ENCODE data around the gene AXDND1. TPM values are rescaled to one million over a fixed set of nuclear protein-coding genes. Genes with fewer than 3 reads are reported as not detected.
"Not testable (repeated sequence)": the region's sequence is repeated elsewhere in the genome, so short reads cannot be mapped to it uniquely, and the experiment has no call there.

AXDND1 gene
- polyA plus RNA-seq, 6 donors from 2014 or later: 0.08 TPM; not detected in 5

GRCh38 chr1:179516976-179517705 is 151.4 kb downstream of the AXDND1 start:
- Mint-ChIP-seq H3K27ac (no peak overlapping the region), H3K36me3 (no peaks in the 10 kb centered on the region), H3K4me1 (peaks cover 0 to 2% (median 0%) of the 10 kb centered on the region in 3 donors), H3K4me3 (no peak overlapping the region), H3K27me3 (peaks cover 7 to 25% (median 11%) of the 10 kb centered on the region in 3 donors), H3K9me3 (peaks cover 4 to 23% (median 16%) of the 10 kb centered on the region in 7 donors)
- DNase-seq (no peak), ATAC-seq (ENCODE audit: low read depth in 2 of 2) (no peak)

- H3K4me3 Mint-ChIP-seq: not testable (repeated sequence)
Observed at GRCh38 chr1:179518544-179518943, 152.8 kb downstream of the AXDND1 start.

GRCh38 chr1:179529482-179530195 is 163.9 kb downstream of the AXDND1 start:
- H3K9me3 Mint-ChIP-seq: peaks cover 0 to 6% (median 2%) of the 10 kb centered on the region in 7 donors
- H3K4me3 Mint-ChIP-seq: no peak overlapping the region
- DNase-seq: no peak
- no peaks in the 10 kb centered on the region for H3K36me3 Mint-ChIP-seq
- ATAC-seq (ENCODE audit: low read depth in 2 of 2): no peak
- H3K27ac Mint-ChIP-seq: no peak overlapping the region
- no peaks in the 10 kb centered on the region for H3K4me1 Mint-ChIP-seq
- peaks cover 6 to 40% (median 10%) of the 10 kb centered on the region in 3 donors for H3K27me3 Mint-ChIP-seq

More at GRCh38 chr1:179518544-179518943, 152.8 kb downstream of the AXDND1 start:
- ATAC-seq (ENCODE audit: low read depth in 2 of 2); DNase-seq; H3K36me3 Mint-ChIP-seq; H3K4me1 Mint-ChIP-seq; H3K27ac Mint-ChIP-seq: not testable (repeated sequence)
- H3K27me3 Mint-ChIP-seq: peaks cover 9 to 26% (median 12%) of the 10 kb centered on the region in 3 donors
- H3K9me3 Mint-ChIP-seq: peaks cover 2 to 12% (median 9%) of the 10 kb centered on the region in 7 donors

GRCh38 chr1:179530352-179530751 is 164.6 kb downstream of the AXDND1 start:
- ATAC-seq (ENCODE audit: low read depth in 2 of 2): no peak
- H3K27me3 Mint-ChIP-seq: peaks cover 0 to 38% (median 6%) of the 10 kb centered on the region in 3 donors

DNA sequence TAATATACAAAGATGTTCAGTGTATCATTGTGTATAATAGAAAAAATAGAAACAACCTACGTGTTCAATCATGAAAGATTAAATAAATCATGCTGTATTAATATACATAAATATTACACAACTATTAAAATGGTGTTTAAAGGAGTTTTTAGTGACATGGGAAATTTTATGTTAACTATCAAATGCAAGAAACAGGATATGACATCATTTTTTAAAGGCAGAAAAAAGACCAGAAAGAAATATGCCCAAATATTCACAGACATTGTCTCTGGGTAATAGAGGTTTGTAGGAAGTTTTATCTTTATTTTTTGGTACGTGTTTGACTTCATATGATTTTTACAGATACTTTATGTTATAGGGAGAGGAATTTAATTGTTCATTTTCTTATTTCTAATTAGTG is 176.0 kb downstream of the AXDND1 start:
- H3K36me3 Mint-ChIP-seq: no peaks in the 10 kb centered on the region

More at GRCh38 chr1:179530352-179530751, 164.6 kb downstream of the AXDND1 start:
- H3K9me3 Mint-ChIP-seq: peaks cover 0 to 9% (median 2%) of the 10 kb centered on the region in 7 donors
- H3K4me3 Mint-ChIP-seq: no peak overlapping the region
- H3K4me1 Mint-ChIP-seq: no peaks in the 10 kb centered on the region
- no peaks in the 10 kb centered on the region for H3K36me3 Mint-ChIP-seq
- no peak overlapping the region for H3K27ac Mint-ChIP-seq
- DNase-seq: no peak

DNA sequence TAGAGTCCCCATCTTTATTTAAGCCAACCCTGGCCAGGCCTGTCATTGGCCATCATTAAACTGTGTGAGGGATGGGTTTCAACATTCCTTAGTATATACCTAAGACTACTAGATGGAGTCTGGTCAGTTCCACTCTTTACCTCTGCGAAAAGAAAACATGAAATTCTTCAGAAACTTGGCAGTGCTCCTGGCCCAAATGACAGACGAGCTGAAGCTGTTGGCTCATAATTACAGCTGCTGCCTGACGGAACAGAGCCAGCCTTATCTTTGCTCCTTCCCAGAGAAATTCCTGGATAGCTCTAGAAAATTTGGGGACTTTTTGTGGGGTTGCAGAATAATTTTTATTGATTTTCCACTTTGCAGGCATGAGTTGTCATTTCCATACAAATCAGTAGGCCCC is 179.6 kb downstream of the AXDND1 start:
- Mint-ChIP-seq H3K4me3 (no peak overlapping the region), H3K9me3 (no peaks in the 10 kb centered on the region), H3K27me3 (peaks cover 0 to 16% (median 4%) of the 10 kb centered on the region in 3 donors), H3K36me3 (no peaks in the 10 kb centered on the region), H3K4me1 (no peaks in the 10 kb centered on the region), H3K27ac (no peak overlapping the region)
- no peak for DNase-seq
- no peak for ATAC-seq (ENCODE audit: low read depth in 2 of 2)

More for the DNA sequence above, 176.0 kb downstream of the AXDND1 start:
- Mint-ChIP-seq H3K27ac (no peak overlapping the region), H3K27me3 (peaks cover 4 to 23% (median 12%) of the 10 kb centered on the region in 3 donors), H3K9me3 (peaks cover 0 to 13% (median 7%) of the 10 kb centered on the region in 7 donors), H3K4me1 (no peaks in the 10 kb centered on the region), H3K4me3 (no peak overlapping the region)
- no peak for DNase-seq
- no peak for ATAC-seq (ENCODE audit: low read depth in 2 of 2)

- Mint-ChIP-seq H3K27ac (no peak overlapping the region), H3K36me3 (no peaks in the 10 kb centered on the region), H3K4me1 (no peaks in the 10 kb centered on the region), H3K4me3 (no peak overlapping the region), H3K27me3 (peaks cover 0 to 16% (median 4%) of the 10 kb centered on the region in 3 donors), H3K9me3 (peaks cover 0 to 3% (median 0%) of the 10 kb centered on the region in 7 donors)
- ATAC-seq (ENCODE audit: low read depth in 2 of 2) (no peak), DNase-seq (no peak)
Observed at GRCh38 chr1:179547021-179547535, 181.3 kb downstream of the AXDND1 start.

- Mint-ChIP-seq H3K36me3 (no peaks in the 10 kb centered on the region), H3K9me3 (peaks cover 0 to 3% (median 0%) of the 10 kb centered on the region in 7 donors), H3K27me3 (peaks cover 0 to 7% (median 4%) of the 10 kb centered on the region in 3 donors), H3K4me1 (no peaks in the 10 kb centered on the region), H3K4me3 (no peak overlapping the region), H3K27ac (no peak overlapping the region)
- no peak for ATAC-seq (ENCODE audit: low read depth in 2 of 2)
- no peak for DNase-seq
Observed at GRCh38 chr1:179548666-179549367, 183.0 kb downstream of the AXDND1 start.

- Mint-ChIP-seq H3K36me3 (no peaks in the 10 kb centered on the region), H3K27ac (peak overlapping the region in 1 of 6 donors; percentile 15), H3K9me3 (peaks cover 0 to 3% (median 0%) of the 10 kb centered on the region in 7 donors), H3K4me1 (no peaks in the 10 kb centered on the region), H3K4me3 (no peak overlapping the region), H3K27me3 (peaks cover 0 to 7% (median 4%) of the 10 kb centered on the region in 3 donors)
- DNase-seq (no peak), ATAC-seq (ENCODE audit: low read depth in 2 of 2) (no peak)
Observed at GRCh38 chr1:179549368-179549700, 183.6 kb downstream of the AXDND1 start.

GRCh38 chr1:179550746-179551682 is 185.2 kb downstream of the AXDND1 start:
- ATAC-seq (ENCODE audit: low read depth in 2 of 2): no peak

GRCh38 chr1:179554427-179554826 is 188.7 kb downstream of the AXDND1 start:
- ATAC-seq (ENCODE audit: low read depth in 2 of 2) (no peak), DNase-seq (no peak)
- Mint-ChIP-seq H3K36me3 (no peaks in the 10 kb centered on the region), H3K4me1 (no peaks in the 10 kb centered on the region), H3K4me3 (no peak overlapping the region), H3K27me3 (peaks cover 0 to 9% (median 4%) of the 10 kb centered on the region in 3 donors), H3K9me3 (peaks cover 0 to 3% (median 0%) of the 10 kb centered on the region in 7 donors), H3K27ac (no peak overlapping the region)

More at GRCh38 chr1:179550746-179551682, 185.2 kb downstream of the AXDND1 start:
- DNase-seq: no peak
- Mint-ChIP-seq H3K36me3 (no peaks in the 10 kb centered on the region), H3K4me1 (no peaks in the 10 kb centered on the region), H3K27me3 (peaks cover 0 to 8% (median 4%) of the 10 kb centered on the region in 3 donors), H3K4me3 (no peak overlapping the region), H3K9me3 (peaks cover 0 to 3% (median 0%) of the 10 kb centered on the region in 7 donors), H3K27ac (no peak overlapping the region)

- no peak overlapping the region for H3K4me3 Mint-ChIP-seq
- no peak for DNase-seq
- no peaks in the 10 kb centered on the region for H3K4me1 Mint-ChIP-seq
- peaks cover 0 to 16% (median 12%) of the 10 kb centered on the region in 3 donors for H3K27me3 Mint-ChIP-seq
- H3K36me3 Mint-ChIP-seq: no peaks in the 10 kb centered on the region
- H3K27ac Mint-ChIP-seq: no peak overlapping the region
- no peak for ATAC-seq (ENCODE audit: low read depth in 2 of 2)
- H3K9me3 Mint-ChIP-seq: peaks cover 0 to 2% (median 0%) of the 10 kb centered on the region in 7 donors
Observed at GRCh38 chr1:179558078-179558477, 192.3 kb downstream of the AXDND1 start.
